ENCODE data around the gene DDB1. TPM values are rescaled to one million over a fixed set of nuclear protein-coding genes. Genes with fewer than 3 reads are reported as not detected.
A peak's percentile ranks its signal among the peaks of the same experiment; 100 is the strongest.

DDB1 gene
- total and polyA plus RNA-seq, 9 of the 15 experiments (the other 6 are each of a cell fraction or from before 2014, with no cell fraction given) = 172 to 361 (median 266) TPM

GRCh38 chr11:61342207-61342803 is 9.4 kb upstream of the DDB1 start (continued):
- TF ChIP-seq THAP12 (CRISPR knock-in tag; IDR thresholded peaks at IDR 0.05) (peak; percentile 17; the same call in 1 of the 2 replicates), HIVEP1 (CRISPR knock-in tag; IDR thresholded peaks at IDR 0.05) (no peak), FOXP4 (CRISPR knock-in tag; IDR thresholded peaks at IDR 0.05; ENCODE audit: borderline replicate concordance) (no peak), SRSF3 (IDR thresholded peaks at IDR 0.05; ENCODE audit: insufficient read depth, low read length) (no peak), EHMT2 (IDR thresholded peaks at IDR 0.05) (no peak), ZNF717 (CRISPR knock-in tag; IDR thresholded peaks at IDR 0.05) (no peak), ZNF146 (CRISPR knock-in tag; IDR thresholded peaks at IDR 0.05; ENCODE audit: unreplicated experiment) (no peak), ZBTB12 (CRISPR knock-in tag; IDR thresholded peaks at IDR 0.05) (no peak), RNF2 (IDR thresholded peaks at IDR 0.05) (peak; percentile 72; the same call in 1 of the 2 replicates), BCOR (IDR thresholded peaks at IDR 0.05) (peak; percentile 61; the same call in 1 of the 2 replicates), PATZ1 (CRISPR knock-in tag; IDR thresholded peaks at IDR 0.05; ENCODE audit: borderline replicate concordance) (no peak), ZNF561 (CRISPR knock-in tag; conservative IDR thresholded peaks at IDR 0.05) (no peak), RBM14 (IDR thresholded peaks at IDR 0.05; ENCODE audit: borderline replicate concordance, insufficient read depth, low read depth, low read length) (no peak), ARNT (IDR thresholded peaks at IDR 0.05) (peak; percentile 62 to 71; a peak in 2 of 4 replicates), ZNF395 (CRISPR knock-in tag; IDR thresholded peaks at IDR 0.05) (no peak), MBD2 (IDR thresholded peaks at IDR 0.05; ENCODE audit: borderline replicate concordance, low read depth) (0 out of 2 replicates have a peak, but pooled peaks have one; percentile 27), NUFIP1 (IDR thresholded peaks at IDR 0.05; ENCODE audit: partially characterized antibody) (no peak), SETDB1 (IDR thresholded peaks at IDR 0.05; ENCODE audit: low read length) (no peak), KDM4B (IDR thresholded peaks at IDR 0.05; ENCODE audit: borderline replicate concordance in 2 of 2, low read depth in 1 of 2) (no peak)
